ENCODE measurements around the gene LAG3.

Gene LAG3

DNA sequence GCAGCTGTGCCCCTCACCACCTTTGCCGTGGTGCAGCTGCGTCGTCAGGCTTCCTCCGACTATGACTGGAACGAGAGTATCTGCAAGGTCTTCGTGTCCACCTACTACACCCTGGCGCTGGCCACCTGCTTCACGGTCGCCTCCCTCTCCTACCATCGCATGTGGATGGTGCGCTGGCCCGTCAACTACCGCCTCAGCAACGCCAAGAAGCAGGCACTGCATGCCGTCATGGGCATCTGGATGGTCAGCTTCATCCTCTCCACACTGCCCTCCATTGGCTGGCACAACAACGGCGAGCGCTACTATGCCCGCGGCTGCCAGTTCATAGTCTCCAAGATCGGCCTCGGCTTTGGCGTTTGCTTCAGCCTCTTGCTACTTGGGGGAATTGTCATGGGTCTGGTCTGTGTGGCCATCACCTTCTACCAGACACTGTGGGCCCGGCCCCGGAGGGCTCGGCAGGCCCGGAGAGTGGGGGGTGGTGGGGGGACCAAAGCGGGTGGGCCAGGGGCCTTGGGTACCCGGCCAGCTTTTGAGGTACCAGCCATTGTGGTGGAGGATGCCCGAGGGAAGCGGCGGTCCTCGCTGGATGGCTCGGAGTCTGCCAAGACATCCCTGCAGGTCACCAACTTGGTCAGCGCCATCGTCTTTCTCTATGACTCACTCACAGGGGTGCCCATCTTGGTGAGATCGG is 51.9 kb downstream of the LAG3 start:
- DNase-seq (ENCODE audit: low read depth): no peak

GRCh38 chr12:6824901-6825381 is 52.6 kb downstream of the LAG3 start:
- DNase-seq (ENCODE audit: low read depth): no peak

GRCh38 chr12:6825398-6826124 is 53.2 kb downstream of the LAG3 start:
- peak; percentile 72 for DNase-seq (ENCODE audit: low read depth)

DNA sequence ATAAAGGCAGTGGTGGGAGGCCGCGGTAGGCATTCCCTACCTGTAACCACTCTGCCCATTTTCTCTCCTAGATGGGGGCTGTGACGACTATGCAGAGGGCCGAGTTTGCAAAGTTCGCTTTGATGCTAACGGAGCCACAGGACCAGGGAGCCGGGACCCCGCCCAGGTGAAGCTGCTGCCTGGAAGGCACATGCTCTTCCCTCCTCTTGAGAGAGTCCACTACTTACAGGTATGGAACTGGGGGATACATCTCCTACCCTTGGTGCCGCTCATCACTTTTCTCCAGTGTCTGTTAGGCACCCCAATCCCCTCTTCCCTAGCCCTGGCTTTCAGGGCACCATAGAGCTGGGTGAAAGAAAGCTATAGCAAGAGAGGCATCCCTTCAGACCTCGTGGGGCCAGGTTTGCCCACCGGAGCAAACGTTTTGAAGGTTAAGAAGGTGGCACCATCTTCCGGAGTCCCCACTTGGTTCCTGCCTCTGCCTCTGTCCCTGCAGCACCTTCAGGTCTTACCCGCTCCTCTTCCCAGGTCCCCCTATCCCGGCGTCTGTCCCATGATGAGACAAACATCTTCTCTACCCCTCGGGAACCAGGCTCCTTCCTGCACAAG is 53.9 kb downstream of the LAG3 start:
- DNase-seq (ENCODE audit: low read depth): no peak

DNA sequence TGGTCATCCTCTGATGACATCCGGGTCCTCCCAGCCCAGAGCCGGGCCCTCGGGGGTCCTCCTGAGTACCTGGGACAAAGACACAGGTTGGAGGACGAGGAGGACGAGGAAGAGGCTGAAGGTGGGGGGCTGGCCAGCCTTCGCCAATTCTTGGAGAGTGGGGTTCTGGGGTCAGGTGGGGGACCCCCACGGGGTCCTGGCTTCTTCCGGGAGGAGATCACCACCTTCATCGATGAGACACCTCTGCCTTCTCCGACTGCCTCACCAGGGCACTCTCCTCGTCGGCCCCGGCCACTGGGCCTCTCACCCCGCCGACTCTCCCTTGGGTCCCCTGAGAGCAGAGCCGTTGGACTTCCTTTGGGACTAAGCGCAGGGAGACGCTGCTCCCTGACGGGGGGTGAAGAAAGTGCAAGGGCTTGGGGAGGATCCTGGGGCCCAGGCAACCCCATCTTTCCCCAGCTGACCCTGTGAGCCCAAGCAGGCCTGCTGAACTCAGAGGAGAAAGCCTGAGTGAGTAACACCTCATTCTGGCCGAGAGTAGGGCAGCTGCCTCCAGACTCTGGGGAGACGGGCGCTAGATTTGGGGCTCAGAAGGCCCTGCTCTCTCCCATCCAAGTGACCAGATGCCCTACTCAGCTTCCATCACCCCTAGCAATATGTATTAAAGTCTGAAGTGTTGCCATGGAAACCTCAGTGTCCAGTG is 54.6 kb downstream of the LAG3 start:
- DNase-seq (ENCODE audit: low read depth): no peak

DNA sequence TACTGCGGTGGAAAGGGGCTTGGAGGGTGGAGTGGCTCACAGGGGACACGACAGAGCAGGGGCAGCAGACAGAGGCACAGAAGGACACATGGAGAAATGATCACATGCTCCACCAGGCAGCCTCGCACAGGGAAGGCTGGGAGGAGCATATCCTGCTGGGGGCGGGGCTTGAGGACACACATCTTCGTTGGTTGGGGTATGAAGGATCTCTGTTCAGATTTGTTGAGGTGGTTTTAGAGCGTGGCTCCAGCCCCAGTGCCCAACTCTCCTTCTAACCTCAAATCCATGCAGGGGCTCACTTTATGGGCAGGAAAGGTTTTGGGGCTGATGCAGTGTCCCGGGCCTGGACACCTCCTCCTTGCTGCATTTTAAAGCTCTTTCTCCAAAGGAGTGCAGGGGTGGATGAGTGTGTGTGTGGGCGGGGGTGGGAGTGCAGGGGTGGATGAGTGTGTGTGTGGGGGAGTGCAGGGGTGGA is 55.2 kb downstream of the LAG3 start:
- no peak for DNase-seq (ENCODE audit: low read depth)
